Measurements from ENCODE around the gene SF3A1.

- TF ChIP-seq CTCF (IDR thresholded peaks at IDR 0.05; ENCODE audit: low read depth, low read length, missing input control) (no peak), MAX (IDR thresholded peaks at IDR 0.05) (no peak), TAF1 (conservative IDR thresholded peaks at IDR 0.05) (no peak), REST (IDR thresholded peaks at IDR 0.05) (no peak), JUND (IDR thresholded peaks at IDR 0.05) (no peak), EGR1 (IDR thresholded peaks at IDR 0.05; ENCODE audit: low read depth in 2 of 2) (no peak), RXRA (IDR thresholded peaks at IDR 0.05) (no peak), HNF4G (IDR thresholded peaks at IDR 0.05) (no peak), FOXA1 (IDR thresholded peaks at IDR 0.05) (no peak), GABPA (IDR thresholded peaks at IDR 0.05 in 1 of 2, conservative IDR thresholded peaks at IDR 0.05 in 1 of 2) (no peak), SP1 (IDR thresholded peaks at IDR 0.05) (no peak), YY1 (IDR thresholded peaks at IDR 0.05) (no peak)
- TF ChIP-seq, protein P1, sequence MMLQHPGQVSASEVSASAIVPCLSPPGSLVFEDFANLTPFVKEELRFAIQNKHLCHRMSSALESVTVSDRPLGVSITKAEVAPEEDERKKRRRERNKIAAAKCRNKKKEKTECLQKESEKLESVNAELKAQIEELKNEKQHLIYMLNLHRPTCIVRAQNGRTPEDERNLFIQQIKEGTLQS (IDR thresholded peaks at IDR 0.05), result no peak
- TF ChIP-seq, protein P2, sequence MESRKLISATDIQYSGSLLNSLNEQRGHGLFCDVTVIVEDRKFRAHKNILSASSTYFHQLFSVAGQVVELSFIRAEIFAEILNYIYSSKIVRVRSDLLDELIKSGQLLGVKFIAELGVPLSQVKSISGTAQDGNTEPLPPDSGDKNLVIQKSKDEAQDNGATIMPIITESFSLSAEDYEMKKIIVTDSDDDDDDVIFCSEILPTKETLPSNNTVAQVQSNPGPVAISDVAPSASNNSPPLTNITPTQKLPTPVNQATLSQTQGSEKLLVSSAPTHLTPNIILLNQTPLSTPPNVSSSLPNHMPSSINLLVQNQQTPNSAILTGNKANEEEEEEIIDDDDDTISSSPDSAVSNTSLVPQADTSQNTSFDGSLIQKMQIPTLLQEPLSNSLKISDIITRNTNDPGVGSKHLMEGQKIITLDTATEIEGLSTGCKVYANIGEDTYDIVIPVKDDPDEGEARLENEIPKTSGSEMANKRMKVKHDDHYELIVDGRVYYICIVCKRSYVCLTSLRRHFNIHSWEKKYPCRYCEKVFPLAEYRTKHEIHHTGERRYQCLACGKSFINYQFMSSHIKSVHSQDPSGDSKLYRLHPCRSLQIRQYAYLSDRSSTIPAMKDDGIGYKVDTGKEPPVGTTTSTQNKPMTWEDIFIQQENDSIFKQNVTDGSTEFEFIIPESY (IDR thresholded peaks at IDR 0.05), result no peak
Measured at GRCh38 chr22:30371321-30371720, 14.6 kb upstream of the SF3A1 start.

Measured in liver (tissue), 3 donors.